Measurements from ENCODE around the gene MSI2. TPM values are rescaled to one million over a fixed set of nuclear protein-coding genes. Genes with fewer than 3 reads are reported as not detected.

MSI2 gene
- total RNA-seq, 2 donors from 2014 or later: 54.1 to 74.8 TPM

- no peak for ATAC-seq
- Mint-ChIP-seq H3K36me3 (no peaks in the 10 kb centered on the region), H3K27ac (no peak overlapping the region), H3K9me3 (no peaks in the 10 kb centered on the region)
- no peak for DNase-seq (ENCODE audit: low spot score in 2 of 2)
These were observed 59.0 kb downstream of the MSI2 start for GRCh38 chr17:57315061-57316015.

- DNase-seq (ENCODE audit: low spot score in 2 of 2): no peak
- Mint-ChIP-seq H3K9me3 (no peaks in the 10 kb centered on the region), H3K36me3 (no peaks in the 10 kb centered on the region), H3K27ac (no peak overlapping the region)
- ATAC-seq: no peak
These were observed 60.0 kb downstream of the MSI2 start for GRCh38 chr17:57316361-57316760.

- ATAC-seq (no peak), DNase-seq (ENCODE audit: low spot score in 2 of 2) (no peak)
- Mint-ChIP-seq H3K36me3 (no peaks in the 10 kb centered on the region), H3K9me3 (no peaks in the 10 kb centered on the region), H3K27ac (no peak overlapping the region)
These were observed 60.8 kb downstream of the MSI2 start for GRCh38 chr17:57317079-57317478.

- no peaks in the 10 kb centered on the region for H3K36me3 Mint-ChIP-seq
- ATAC-seq: no peak
- peak overlapping the region in 1 of 2 donors; percentile 31 for H3K27ac Mint-ChIP-seq
- DNase-seq (ENCODE audit: low spot score in 2 of 2): no peak
- no peaks in the 10 kb centered on the region for H3K9me3 Mint-ChIP-seq
These were observed 62.6 kb downstream of the MSI2 start for GRCh38 chr17:57318913-57319312.

- Mint-ChIP-seq H3K9me3 (no peaks in the 10 kb centered on the region), H3K36me3 (no peaks in the 10 kb centered on the region), H3K27ac (no peak overlapping the region)
- no peak for DNase-seq (ENCODE audit: low spot score in 2 of 2)
- ATAC-seq: no peak
These were observed 63.5 kb downstream of the MSI2 start for GRCh38 chr17:57319806-57320205.

GRCh38 chr17:57323391-57323790, 67.1 kb downstream of the MSI2 start:
- Mint-ChIP-seq H3K9me3 (peaks cover 0 to 5% of the 10 kb centered on the region in 2 donors), H3K27ac (peak overlapping the region in 1 of 2 donors; percentile 25), H3K36me3 (peaks cover 0 to 5% of the 10 kb centered on the region in 2 donors)
- no peak for DNase-seq (ENCODE audit: low spot score in 2 of 2)
- no peak for ATAC-seq

- DNase-seq (ENCODE audit: low spot score in 2 of 2): no peak
- peaks cover 0 to 5% of the 10 kb centered on the region in 2 donors for H3K9me3 Mint-ChIP-seq
- peak overlapping the region in 1 of 2 donors; percentile 25 for H3K27ac Mint-ChIP-seq
- peaks cover 0 to 5% of the 10 kb centered on the region in 2 donors for H3K36me3 Mint-ChIP-seq
- no peak for ATAC-seq
These were observed 67.7 kb downstream of the MSI2 start for GRCh38 chr17:57324060-57324459.

- peaks cover 0 to 5% of the 10 kb centered on the region in 2 donors for H3K9me3 Mint-ChIP-seq
- H3K36me3 Mint-ChIP-seq: peaks cover 0 to 5% of the 10 kb centered on the region in 2 donors
- no peak overlapping the region for H3K27ac Mint-ChIP-seq
- DNase-seq (ENCODE audit: low spot score in 2 of 2) (no peak), ATAC-seq (no peak)
These were observed 68.3 kb downstream of the MSI2 start for GRCh38 chr17:57324631-57325030.

GRCh38 chr17:57326336-57326735, 70.0 kb downstream of the MSI2 start:
- peaks cover 0 to 5% of the 10 kb centered on the region in 2 donors for H3K9me3 Mint-ChIP-seq
- peaks cover 0 to 5% of the 10 kb centered on the region in 2 donors for H3K36me3 Mint-ChIP-seq
- H3K27ac Mint-ChIP-seq: peak overlapping the region in 1 of 2 donors; percentile 12
- DNase-seq (ENCODE audit: low spot score in 2 of 2) (no peak), ATAC-seq (no peak)

GRCh38 chr17:57326764-57327163, 70.4 kb downstream of the MSI2 start:
- ATAC-seq (peak in 1 of 2 donors; percentile 56), DNase-seq (ENCODE audit: low spot score in 2 of 2) (no peak)
- Mint-ChIP-seq H3K36me3 (peaks cover 0 to 5% of the 10 kb centered on the region in 2 donors), H3K9me3 (peaks cover 0 to 5% of the 10 kb centered on the region in 2 donors), H3K27ac (peak overlapping the region in 1 of 2 donors; percentile 12)

- peaks cover 0 to 5% of the 10 kb centered on the region in 2 donors for H3K36me3 Mint-ChIP-seq
- peaks cover 0 to 5% of the 10 kb centered on the region in 2 donors for H3K9me3 Mint-ChIP-seq
- ATAC-seq: peak; percentile 41 to 89
- no peak overlapping the region for H3K27ac Mint-ChIP-seq
- no peak for DNase-seq (ENCODE audit: low spot score in 2 of 2)
These were observed 71.0 kb downstream of the MSI2 start for GRCh38 chr17:57327176-57327970.

GRCh38 chr17:57328109-57328882, 72.0 kb downstream of the MSI2 start:
- Mint-ChIP-seq H3K27ac (no peak overlapping the region), H3K9me3 (peaks cover 0 to 5% of the 10 kb centered on the region in 2 donors), H3K36me3 (peaks cover 0 to 5% of the 10 kb centered on the region in 2 donors)
- no peak for DNase-seq (ENCODE audit: low spot score in 2 of 2)
- no peak for ATAC-seq

GRCh38 chr17:57329380-57330214, 73.3 kb downstream of the MSI2 start:
- no peak for DNase-seq (ENCODE audit: low spot score in 2 of 2)
- peaks cover 0 to 5% of the 10 kb centered on the region in 2 donors for H3K9me3 Mint-ChIP-seq
- no peak for ATAC-seq
- peaks cover 0 to 5% of the 10 kb centered on the region in 2 donors for H3K36me3 Mint-ChIP-seq
- H3K27ac Mint-ChIP-seq: no peak overlapping the region

- Mint-ChIP-seq H3K36me3 (peaks cover 0 to 5% of the 10 kb centered on the region in 2 donors), H3K27ac (peak overlapping the region in 1 of 2 donors; percentile 35), H3K9me3 (peaks cover 0 to 5% of the 10 kb centered on the region in 2 donors)
- ATAC-seq (no peak), DNase-seq (ENCODE audit: low spot score in 2 of 2) (no peak)
These were observed 74.3 kb downstream of the MSI2 start for GRCh38 chr17:57330587-57330986.

- H3K9me3 Mint-ChIP-seq: peaks cover 0 to 5% of the 10 kb centered on the region in 2 donors
- no peak overlapping the region for H3K27ac Mint-ChIP-seq
- no peak for ATAC-seq
- DNase-seq (ENCODE audit: low spot score in 2 of 2): no peak
- H3K36me3 Mint-ChIP-seq: peaks cover 0 to 5% of the 10 kb centered on the region in 2 donors
These were observed 75.1 kb downstream of the MSI2 start for GRCh38 chr17:57331423-57331822.
